Ovary (tissue), 9 donors: Measurements from ENCODE around the gene KCNMB3. TPM values are rescaled to one million over a fixed set of nuclear protein-coding genes. Genes with fewer than 3 reads are reported as not detected.

Experiments
- DNase-seq, 5 donors: peaks; one replicate each; pipeline ENCODE4 v3.0.0-alpha.2; 2019 to 2020
- H3K27ac ChIP-seq, 2 donors: fragments of 200-600 bp; one replicate each; pipeline versions ENCODE4 v1.5.1 to v1.8.0; 2019 to 2022
- H3K27me3 ChIP-seq: fragments of 200-600 bp; one replicate; pipeline ENCODE4 v1.8.0; 2022
- H3K36me3 ChIP-seq: fragments of 200-600 bp; sonication (generic); one replicate; pipeline ENCODE4 v1.5.1; 2019
- H3K4me1 ChIP-seq: one replicate; pipeline ENCODE4 v1.8.1; 2013; ENCODE audit warnings: mild to moderate bottlenecking, moderate library complexity; ENCODE audit not compliant: insufficient read depth
- H3K4me3 ChIP-seq: fragments of 200-600 bp; sonication (generic); one replicate; pipeline ENCODE4 v1.5.1; 2017
- H3K9me3 ChIP-seq, 2 donors: fragments of 200-600 bp in 1 of 2; sonication (generic) in 1 of 2; one replicate each; pipeline versions ENCODE4 v1.5.1 to v1.8.1; 2013 to 2019; ENCODE audit warnings: mild to moderate bottlenecking in 1 of 2, moderate library complexity in 1 of 2
- CTCF ChIP-seq, 3 donors: fragments of 450-650 bp in 2 of 3; fragments of 200-600 bp in 1 of 3; IDR thresholded peaks; one replicate each; pipeline versions ENCODE4 v1.5.1 to v1.8.0; 2016 to 2022; ENCODE audit warnings: antibody characterized with exemption in 3 of 3, mild to moderate bottlenecking in 1 of 3
- EP300 ChIP-seq: sonication (generic); formaldehyde crosslinking; IDR thresholded peaks from one replicate; pipeline ENCODE4 v1.6.1; 2017; ENCODE audit warnings: antibody characterized with exemption
- POLR2A ChIP-seq: fragments of 450-650 bp; IDR thresholded peaks from one replicate; pipeline ENCODE4 v1.6.1; 2017; ENCODE audit warnings: antibody characterized with exemption, mild to moderate bottlenecking, moderate library complexity
- WGBS, 3 donors: extraction: QIAGEN DNeasy Blood & Tissue Kit in 1 of 3; methylation state at CpG; one replicate each; pipeline versions ENCODE4 v1.1.5 to v1.1.7; 2013 to 2017; 5-methylcytosine and 5-hydroxymethylcytosine counted together
- intact Hi-C, 4 donors: fragments of 100-400 bp; cut with DNase I; formaldehyde crosslinking; loops; one replicate each; pipeline versions ENCODE4 v1.11.0 to v1.15.1; 2022 to 2023
- polyA plus RNA-seq, 2 donors: library from polyadenylated mRNA; stranded (reverse); fragments of 200-250 nt in 1 of 2; fragments of 350-450 nt in 1 of 2; fragmentation: Illumina TruSeq in 1 of 2; extraction: RNeasy Lipid Tissue Mini Kit (QIAGEN cat#74804) in 1 of 2; gene quantifications; one replicate each; pipeline ENCODE4 v1.2.3, GENCODE V29; 2013 to 2014
- total RNA-seq, 7 donors: library from RNA; depleted of rRNA in 2 of 7; stranded (reverse); fragments of >200 nt in 2 of 7; fragmentation: NEBNext Ultra II Directional in 3 of 7; extraction: Animal tissue kit (Norgen Biotek cat#: 25700) in 3 of 7; gene quantifications; one replicate each; pipeline versions ENCODE4 v1.1.0 to v1.2.4, GENCODE V29; 2016 to 2023
- donor health status: DM: no; HTN: no; CAD: no; lungs with moderate emphysema.
- donor health status: DM: no; HTN: no; CAD: no.
- donor health status: Bipolar disorder and iron deficiency.
- donor health status: DM: yes; HTN: yes; CAD: no.
- donor health status: DM: no; HTN: no; CAD: no.
- donor health status: DM: yes; HTN: yes; CAD: no.

The KCNMB3 gene
- total and polyA plus RNA-seq, 9 donors, result 0.57 to 2.8 (median 1.6) TPM

GRCh38 chr3:179196098-179196497 lies 54.8 kb downstream of the KCNMB3 start:
- Histone ChIP-seq H3K4me3 (no peak overlapping the region), H3K27ac (no peak overlapping the region), H3K9me3 (no peaks in the 10 kb centered on the region), H3K27me3 (no peaks in the 10 kb centered on the region), H3K36me3 (no peaks in the 10 kb centered on the region), H3K4me1 (peaks cover 6% of the 10 kb centered on the region)
- intact Hi-C loops, result no loop called here
- TF ChIP-seq EP300, result no peak
- no peak for TF ChIP-seq CTCF (IDR thresholded peaks at IDR 0.05)
- TF ChIP-seq POLR2A, result no peak
- no peak for DNase-seq
- 3 to 8% (median 7%) methylated on average over 1 of the region's 1 CpG for WGBS, 3 donors

GRCh38 chr3:179194931-179195330 lies 56.0 kb downstream of the KCNMB3 start:
- WGBS, 3 donors, result 42 to 58% (median 48%) methylated on average over 4 of the region's 4 CpGs
- TF ChIP-seq EP300 (no peak), CTCF (IDR thresholded peaks at IDR 0.05) (no peak), POLR2A (no peak)
- H3K4me3 ChIP-seq, result no peak overlapping the region
- H3K4me1 ChIP-seq, result peaks cover 7% of the 10 kb centered on the region
- intact Hi-C loops, result loop anchor here in 1 of 4 donors (5.0 kb wide), 1 partner anchor 48 kb away; the partner anchor contains the start of gene PIK3CA
- H3K36me3 ChIP-seq, result no peaks in the 10 kb centered on the region
- no peaks in the 10 kb centered on the region for H3K9me3 ChIP-seq
- no peaks in the 10 kb centered on the region for H3K27me3 ChIP-seq
- H3K27ac ChIP-seq, result no peak overlapping the region
- no peak for DNase-seq

Other genes with a start within 250 kb of the KCNMB3 start
- gene ZMAT3, start 179.3 kb downstream of the KCNMB3 start, total RNA-seq, result 10 to 100 TPM in 5 of 7 donors, 1 to 10 TPM in 2; 6.7 to 15.4 (median 14.0) TPM
- gene ZMAT3, start 179.3 kb downstream of the KCNMB3 start, polyA plus RNA-seq, result 1 to 10 TPM; 1.4 to 6.6 TPM
- 10 to 100 TPM; 15.0 to 29.7 (median 23.2) TPM for gene PIK3CA, start 102.8 kb downstream of the KCNMB3 start, total RNA-seq
- gene PIK3CA, start 102.8 kb downstream of the KCNMB3 start, polyA plus RNA-seq, result 10 to 100 TPM in 1 of 2 donors, 1 to 10 TPM in 1; 8.9 to 14.6 TPM
- gene ZNF639, start 71.9 kb upstream of the KCNMB3 start, total RNA-seq, result 10 to 100 TPM; 32.9 to 45.2 (median 38.3) TPM
- 10 to 100 TPM; 32.7 to 37.3 TPM for gene ZNF639, start 71.9 kb upstream of the KCNMB3 start, polyA plus RNA-seq
- gene MFN1, start 96.6 kb upstream of the KCNMB3 start, total RNA-seq, result 10 to 100 TPM; 35.4 to 49.8 (median 39.6) TPM
- 10 to 100 TPM; 11.8 to 20.2 TPM for gene MFN1, start 96.6 kb upstream of the KCNMB3 start, polyA plus RNA-seq
- 10 to 100 TPM in 4 of 7 donors, 1 to 10 TPM in 3; 6.2 to 19.1 (median 11.6) TPM for gene GNB4, start 200.4 kb upstream of the KCNMB3 start, total RNA-seq
- 10 to 100 TPM in 1 of 2 donors, 1 to 10 TPM in 1; 4.5 to 17.3 TPM for gene GNB4, start 200.4 kb upstream of the KCNMB3 start, polyA plus RNA-seq